GM12878 (cell line): Measurements from ENCODE around the gene UBE3B. TPM values are rescaled to one million over a fixed set of nuclear protein-coding genes. Genes with fewer than 3 reads are reported as not detected.

Experiments used
- ATAC-seq: fragments of 200-7000 bp; cut with Tn5 transposase; 3 replicates; pipeline ENCODE4 v1.9.1; 2020; ENCODE audit warnings: mild to moderate bottlenecking, moderate library complexity
- BruUV-seq: library from RNA; stranded (reverse); fragments of 400-500 nt; replicated peaks from 2 replicates; lab custom pipeline; 2021; lab: Mats Ljungman, UMichigan
- CTCF ChIA-PET: fragments of 300-600 bp; sonication (Branson Sonifier 250); formaldehyde crosslinking; extraction: SDS; loops from one replicate; lab custom pipeline; 2021; ENCODE audit warnings: inconsistent platforms; lab: Yijun Ruan, JAX
- POLR2A ChIA-PET: fragments of 350-600 bp; formaldehyde crosslinking; extraction: SDS; loops from one replicate; lab custom pipeline; 2021; ENCODE audit warnings: inconsistent platforms; lab: Charles Lee
- RAD21 ChIA-PET: fragments of 300-600 bp; sonication (Branson Sonifier 250); formaldehyde crosslinking; loops from one replicate; lab custom pipeline; 2023; ENCODE audit warnings: antibody characterized with exemption; ENCODE audit not compliant: unreplicated experiment; lab: Charles Lee
- SMC1A ChIA-PET: fragments of 300-600 bp; sonication (Branson Sonifier 250); formaldehyde crosslinking; loops from one replicate; lab custom pipeline; 2023; ENCODE audit not compliant: unreplicated experiment, uncharacterized antibody; lab: Charles Lee
- DNase-seq: peaks from one replicate; pipeline ENCODE4 v3.0.0-alpha.2; 2011; ENCODE audit warnings: low read depth, low spot score
- FAIRE-seq: peaks from 3 replicates; lab custom pipeline; 2011; peaks lifted over from hg19 to GRCh38; lab: Jason Lieb, UNC
- H2AFZ ChIP-seq: 2 replicates; pipeline ENCODE4 v1.6.0; 2011; ENCODE audit warnings: low read depth, low read length, control low read depth; ENCODE audit not compliant: control insufficient read depth
- H3K27ac ChIP-seq: 2 replicates; pipeline ENCODE4 v1.5.1; 2011; ENCODE audit warnings: control low read depth; ENCODE audit not compliant: control insufficient read depth, insufficient read depth
- H3K27me3 ChIP-seq, 2 experiments: replicated peaks in 1 of 2; 2 replicates each; pipeline versions ENCODE4 v1.6.0 to v1.6.1; 2011; ENCODE audit warnings: low read length in 1 of 2; ENCODE audit not compliant: control insufficient read depth in 2 of 2, insufficient read depth in 2 of 2
- H3K36me3 ChIP-seq, 2 experiments: 2 replicates each; pipeline ENCODE4 v1.5.1; 2011; ENCODE audit warnings: low read length in 1 of 2; ENCODE audit not compliant: control insufficient read depth in 2 of 2, insufficient read depth in 2 of 2
- H3K4me1 ChIP-seq: 2 replicates; pipeline ENCODE4 v1.6.1; 2011; ENCODE audit warnings: mild to moderate bottlenecking, low read length, moderate library complexity, mixed read lengths; ENCODE audit not compliant: control insufficient read depth, insufficient read depth
- H3K4me2 ChIP-seq: 2 replicates; pipeline ENCODE4 v1.6.0; 2011; ENCODE audit warnings: control low read depth; ENCODE audit not compliant: control insufficient read depth, insufficient read depth
- H3K4me3 ChIP-seq: fragments of 200-600 bp; sonication (generic); 2 replicates; pipeline ENCODE4 v1.5.1; 2016
- H3K79me2 ChIP-seq: 2 replicates; pipeline ENCODE4 v1.6.0; 2011; ENCODE audit warnings: low read length; ENCODE audit not compliant: control insufficient read depth, insufficient read depth
- H3K9ac ChIP-seq: 2 replicates; pipeline ENCODE4 v1.8.0; 2011; ENCODE audit warnings: low read length, control low read depth, mixed read lengths; ENCODE audit not compliant: control insufficient read depth, insufficient read depth
- H3K9me3 ChIP-seq: replicated peaks from 3 replicates; pipeline ENCODE4 v1.5.1; 2011; ENCODE audit warnings: mild to moderate bottlenecking, low read length; ENCODE audit not compliant: control insufficient read depth, insufficient read depth
- H4K20me1 ChIP-seq: 2 replicates; pipeline ENCODE4 v1.6.0; 2011; ENCODE audit not compliant: control insufficient read depth, insufficient read depth
- CHD2 ChIP-seq: IDR thresholded peaks from 2 replicates; pipeline ENCODE4 v1.6.1; 2011; ENCODE audit warnings: low read depth, low read length, improper control_type of control experiment, borderline replicate concordance
- HCFC1 ChIP-seq: fragments of 150-350 bp; IDR thresholded peaks from 2 replicates; pipeline ENCODE4 v1.6.1; 2014; ENCODE audit warnings: low read length
- KDM1A ChIP-seq: fragments of 200-600 bp; sonication (generic); IDR thresholded peaks from 2 replicates; pipeline ENCODE4 v1.6.1; 2016; ENCODE audit warnings: borderline replicate concordance
- MEF2A ChIP-seq: IDR thresholded peaks from 2 replicates; pipeline ENCODE4 v1.6.1; 2011; ENCODE audit warnings: low read depth, mild to moderate bottlenecking, low read length, moderate library complexity; ENCODE audit not compliant: insufficient read depth
- MTA2 ChIP-seq: fragments of 450-650 bp; IDR thresholded peaks from 2 replicates; pipeline ENCODE4 v1.6.1; 2016; ENCODE audit warnings: low read depth, mild to moderate bottlenecking, moderate library complexity
- RELA ChIP-seq: fragments of 450-650 bp; IDR thresholded peaks from 2 replicates; pipeline ENCODE4 v1.8.0; 2014; ENCODE audit warnings: borderline replicate concordance; ENCODE audit not compliant: partially characterized antibody
- RFX5 ChIP-seq: IDR thresholded peaks from 2 replicates; pipeline ENCODE4 v1.6.1; 2011; ENCODE audit warnings: low read depth, low read length, improper control_type of control experiment
- USF1 ChIP-seq: IDR thresholded peaks from 2 replicates; pipeline ENCODE4 v1.6.1; 2011; ENCODE audit warnings: borderline replicate concordance, low read depth, mild to moderate bottlenecking, moderate library complexity, mixed read lengths, low read length; ENCODE audit not compliant: insufficient read depth; ENCODE audit errors: extremely low read length
- ZNF622 ChIP-seq: fragments of 450-650 bp; IDR thresholded peaks from 2 replicates; pipeline ENCODE4 v1.6.1; 2017; ENCODE audit warnings: mild to moderate bottlenecking, inconsistent platforms
- WGBS: methylation state at CpG from one replicate; pipeline ENCODE4 v1.1.6; 2016; ENCODE audit warnings: low lambda C conversion rate; ENCODE audit not compliant: insufficient replicate concordance, insufficient coverage; ENCODE audit errors: missing lambda C conversion rate; 5-methylcytosine and 5-hydroxymethylcytosine counted together
- in situ Hi-C: fragments of 300-500 bp; cut with MboI; formaldehyde crosslinking; loops from 9 replicates; pipeline ENCODE4 v1.14.3; 2018; ENCODE audit warnings: mixed read lengths
- intact Hi-C: fragments of 100-400 bp; cut with micrococcal nuclease; formaldehyde crosslinking; loops from one replicate; pipeline ENCODE4 v1.14.2; 2022; ENCODE audit not compliant: unreplicated experiment
- polyA plus RNA-seq, 11 experiments: library from polyadenylated mRNA; depleted of rRNA in 4 of 11; unstranded in 6 of 11; stranded (reverse) in 5 of 11; fragments of >200 nt; fragmentation: Nextera tagmentation in 4 of 11; fragmentation: Illumina TruSeq in 1 of 11; extraction: Ambion mirVana in 4 of 11; extraction: Trizol in 1 of 11; gene quantifications; 1 replicate in 1 of 11; 2 replicates in 10 of 11; pipeline versions ENCODE4 v1.2.1 to v1.2.3, GENCODE V29; 2011 to 2016; ENCODE audit warnings: inconsistent platforms in 2 of 11, missing spikeins in 2 of 11, low read depth in 1 of 11
- total RNA-seq, 4 experiments: library from RNA; depleted of rRNA in 3 of 4; stranded (reverse); fragments of >200 nt in 3 of 4; fragmentation: Illumina TruSeq in 1 of 4; extraction: Trizol in 1 of 4; gene quantifications; 2 replicates each; pipeline versions ENCODE4 v1.2.1 to v1.2.3, GENCODE V29; 2013 to 2021
- TF ChIP-seq, protein P1 (sequence below): fragments of 450-650 bp; IDR thresholded peaks from 2 replicates; pipeline ENCODE4 v1.6.1; 2017; ENCODE audit warnings: low read depth, mild to moderate bottlenecking, moderate library complexity

Gene UBE3B
- total and polyA plus RNA-seq, 10 of the 15 experiments (the other 5 are each of a cell fraction or from before 2014, with no cell fraction given) = 7.4 to 25.3 (median 17.1) TPM

- TF ChIP-seq ZNF622 = no peak
- TF ChIP-seq MTA2 = no peak
- TF ChIP-seq, protein P1, sequence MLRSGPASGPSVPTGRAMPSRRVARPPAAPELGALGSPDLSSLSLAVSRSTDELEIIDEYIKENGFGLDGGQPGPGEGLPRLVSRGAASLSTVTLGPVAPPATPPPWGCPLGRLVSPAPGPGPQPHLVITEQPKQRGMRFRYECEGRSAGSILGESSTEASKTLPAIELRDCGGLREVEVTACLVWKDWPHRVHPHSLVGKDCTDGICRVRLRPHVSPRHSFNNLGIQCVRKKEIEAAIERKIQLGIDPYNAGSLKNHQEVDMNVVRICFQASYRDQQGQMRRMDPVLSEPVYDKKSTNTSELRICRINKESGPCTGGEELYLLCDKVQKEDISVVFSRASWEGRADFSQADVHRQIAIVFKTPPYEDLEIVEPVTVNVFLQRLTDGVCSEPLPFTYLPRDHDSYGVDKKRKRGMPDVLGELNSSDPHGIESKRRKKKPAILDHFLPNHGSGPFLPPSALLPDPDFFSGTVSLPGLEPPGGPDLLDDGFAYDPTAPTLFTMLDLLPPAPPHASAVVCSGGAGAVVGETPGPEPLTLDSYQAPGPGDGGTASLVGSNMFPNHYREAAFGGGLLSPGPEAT = no peak
- TF ChIP-seq KDM1A = no peak
- no peak for TF ChIP-seq RFX5
- Histone ChIP-seq H3K4me1 (no peaks in the 10 kb centered on the region; the same call in 1 of the 2 replicates), H3K36me3 (no peaks in the 10 kb centered on the region), H3K27me3 (no peaks in the 10 kb centered on the region), H2AFZ (no peak overlapping the region), H3K27ac (no peak overlapping the region), H3K4me2 (no peak overlapping the region), H3K9me3 (no peaks in the 10 kb centered on the region), H3K9ac (no peak overlapping the region), H3K4me3 (no peak overlapping the region), H3K79me2 (no peaks in the 10 kb centered on the region), H4K20me1 (no peaks in the 10 kb centered on the region)
- WGBS = 63% methylated on average over 6 of the region's 6 CpGs
- CTCF ChIA-PET = interaction anchor here (0.7 to 1.2 kb wide), 2 partner anchors 9 to 13 kb away, joined by 4 to 7 read pairs; no protein-coding TSS in a partner anchor
- no peak for ATAC-seq
- POLR2A ChIA-PET = no interaction called here
- RAD21 ChIA-PET = no interaction called here
- in situ Hi-C loops (loop anchor here (5.0 kb wide), 1 partner anchor 347 kb away; no protein-coding TSS in a partner anchor), intact Hi-C loops (no loop called here)
- SMC1A ChIA-PET = no interaction called here
- FAIRE-seq = no peak
- DNase-seq = no peak
- no TSS peak for BruUV-seq
Observed at GRCh38 chr12:109430244-109430643, 47.2 kb upstream of the UBE3B start.

GRCh38 chr12:109432431-109432830, 45.0 kb upstream of the UBE3B start:
- ChIA-PET RAD21 (no interaction called here), POLR2A (no interaction called here), CTCF (interaction anchor here (1.0 to 1.7 kb wide), 13 partner anchors 10 to 446 kb away, joined by 3 to 9 read pairs (median 4); no protein-coding TSS in a partner anchor), SMC1A (interaction anchor here (1.2 to 1.5 kb wide), 3 partner anchors 42 to 344 kb away, joined by 3 to 4 read pairs (median 4); no protein-coding TSS in a partner anchor)
- FAIRE-seq (no peak), ATAC-seq (no peak; the same call in 2 of the 3 replicates), DNase-seq (no peak)
- Histone ChIP-seq H3K4me1 (no peaks in the 10 kb centered on the region; the same call in 1 of the 2 replicates), H3K4me2 (no peak overlapping the region), H3K9me3 (no peaks in the 10 kb centered on the region), H3K27ac (no peak overlapping the region), H4K20me1 (no peaks in the 10 kb centered on the region), H3K9ac (no peak overlapping the region), H2AFZ (no peak overlapping the region), H3K27me3 (no peaks in the 10 kb centered on the region), H3K36me3 (no peaks in the 10 kb centered on the region), H3K4me3 (no peak overlapping the region), H3K79me2 (no peaks in the 10 kb centered on the region)
- BruUV-seq = no TSS peak
- intact Hi-C loops (loop anchor here (1.0 kb wide), 1 partner anchor 343 kb away; no protein-coding TSS in a partner anchor), in situ Hi-C loops (loop anchor here (5.0 kb wide), 1 partner anchor 345 kb away; no protein-coding TSS in a partner anchor)
- TF ChIP-seq HCFC1 = no peak
- no peak for TF ChIP-seq USF1
- no peak for TF ChIP-seq MEF2A
- no peak for TF ChIP-seq RELA
- no peak for TF ChIP-seq ZNF622
- no peak for TF ChIP-seq CHD2
- WGBS = 8% methylated on average over 6 of the region's 6 CpGs
